H1 (cell line): ENCODE results near the gene REPS2. TPM values are rescaled to one million over a fixed set of nuclear protein-coding genes. Genes with fewer than 3 reads are reported as not detected.

Experiments used
- CTCF ChIA-PET: fragments of 300-600 bp; sonication (Branson Sonifier 250); formaldehyde crosslinking; loops from one replicate; lab custom pipeline; 2021; ENCODE audit not compliant: partially characterized antibody; lab: Charles Lee
- POLR2A ChIA-PET: fragments of 300-600 bp; sonication (Branson Sonifier 250); formaldehyde crosslinking; loops from one replicate; lab custom pipeline; 2021; ENCODE audit warnings: inconsistent platforms; ENCODE audit not compliant: partially characterized antibody; lab: Charles Lee
- DNase-seq, 2 experiments: peaks; one replicate each; pipeline versions ENCODE4 v3.0.0 to v3.0.0-alpha.2; 2010 to 2022; ENCODE audit warnings: low spot score in 2 of 2, low read depth in 1 of 2, mixed read lengths in 1 of 2
- FAIRE-seq: peaks from 2 replicates; lab custom pipeline; 2011; peaks lifted over from hg19 to GRCh38; lab: Jason Lieb, UNC
- H2AFZ ChIP-seq: 2 replicates; pipeline ENCODE4 v1.8.1; 2012; ENCODE audit warnings: low read length, inconsistent platforms
- H2AK5ac ChIP-seq: 2 replicates; pipeline ENCODE4 v1.6.1; 2013; ENCODE audit warnings: low read depth, low read length
- H2BK120ac ChIP-seq: replicated peaks from 2 replicates; pipeline ENCODE3; 2013; ENCODE audit warnings: low read depth, low read length, inconsistent platforms
- H2BK12ac ChIP-seq: 2 replicates; pipeline ENCODE4 v1.6.1; 2013; ENCODE audit warnings: low read depth, low read length
- H2BK15ac ChIP-seq: 2 replicates; pipeline ENCODE4 v1.6.1; 2013; ENCODE audit warnings: low read length
- H2BK20ac ChIP-seq: 2 replicates; pipeline ENCODE4 v1.6.1; 2013; ENCODE audit warnings: low read length
- H2BK5ac ChIP-seq: 2 replicates; pipeline ENCODE4 v1.6.1; 2013; ENCODE audit warnings: low read depth, low read length
- H3K14ac ChIP-seq: 2 replicates; pipeline ENCODE4 v1.6.1; 2013; ENCODE audit warnings: inconsistent platforms; ENCODE audit not compliant: insufficient read length
- H3K18ac ChIP-seq: 2 replicates; pipeline ENCODE4 v1.6.1; 2013; ENCODE audit warnings: low read length; ENCODE audit errors: extremely low read depth
- H3K23ac ChIP-seq: 2 replicates; pipeline ENCODE4 v1.6.1; 2013; ENCODE audit warnings: inconsistent platforms; ENCODE audit not compliant: insufficient read length
- H3K23me2 ChIP-seq: 2 replicates; pipeline ENCODE4 v1.6.1; 2013; ENCODE audit warnings: low read depth, low read length
- H3K27ac ChIP-seq: 2 replicates; pipeline ENCODE4 v1.6.1; 2011; ENCODE audit warnings: low read depth, low read length, inconsistent platforms
- H3K27me3 ChIP-seq, 4 experiments: replicated peaks in 1 of 4; 1 replicate in 1 of 4; 2 replicates in 3 of 4; pipeline versions ENCODE4 v1.6.1 to v1.8.1; 2011 to 2013; ENCODE audit warnings: low read length in 3 of 4, mild to moderate bottlenecking in 3 of 4, inconsistent platforms in 2 of 4, mixed read lengths in 2 of 4, moderate library complexity in 1 of 4; ENCODE audit not compliant: control insufficient read depth in 3 of 4, insufficient read depth in 3 of 4; ENCODE audit errors: extremely low read depth in 1 of 4
- H3K36me3 ChIP-seq, 4 experiments: 2 replicates each; pipeline versions ENCODE4 v1.6.1 to v1.8.1; 2011 to 2013; ENCODE audit warnings: mild to moderate bottlenecking in 4 of 4, low read length in 3 of 4, moderate library complexity in 2 of 4, control low read depth in 1 of 4, inconsistent platforms in 1 of 4; ENCODE audit not compliant: insufficient read depth in 4 of 4, control insufficient read depth in 2 of 4
- H3K4ac ChIP-seq: replicated peaks from 2 replicates; pipeline ENCODE3; 2013; ENCODE audit warnings: low read length, low read depth, mixed read lengths, inconsistent platforms; ENCODE audit not compliant: insufficient read length
- H3K4me1 ChIP-seq, 4 experiments: replicated peaks in 1 of 4; 1 replicate in 1 of 4; 2 replicates in 3 of 4; pipeline versions ENCODE4 v1.6.1 to v1.8.1; 2011 to 2013; ENCODE audit warnings: low read length in 3 of 4, inconsistent platforms in 2 of 4, mixed read lengths in 1 of 4; ENCODE audit not compliant: insufficient read depth in 4 of 4, control insufficient read depth in 3 of 4
- H3K4me2 ChIP-seq, 2 experiments: 2 replicates each; pipeline versions ENCODE4 v1.6.1 to v1.8.1; 2011 to 2013; ENCODE audit warnings: low read depth in 2 of 2, low read length in 2 of 2, control low read depth in 1 of 2, inconsistent platforms in 1 of 2, mild to moderate bottlenecking in 1 of 2; ENCODE audit not compliant: insufficient read depth in 1 of 2
- H3K4me3 ChIP-seq, 4 experiments: fragments of 200-600, 300-600 bp in 1 of 4; sonication (generic), shearing (Covaris generic), sonication (Bioruptor Twin) in 1 of 4; 2 replicates each; pipeline versions ENCODE4 v1.5.1 to v1.8.1; 2011 to 2016; ENCODE audit warnings: low read length in 4 of 4, low read depth in 3 of 4, control low read depth in 2 of 4, inconsistent platforms in 2 of 4, mild to moderate bottlenecking in 2 of 4, mixed read lengths in 1 of 4, moderate library complexity in 1 of 4; ENCODE audit not compliant: insufficient read depth in 2 of 4; ENCODE audit errors: extremely low read depth in 1 of 4
- H3K56ac ChIP-seq: replicated peaks from 2 replicates; pipeline ENCODE3; 2013; ENCODE audit warnings: low read depth, mild to moderate bottlenecking, mixed read lengths, low read length, inconsistent platforms; ENCODE audit not compliant: insufficient read length
- H3K79me1 ChIP-seq: 2 replicates; pipeline ENCODE4 v1.6.1; 2013; ENCODE audit warnings: low read depth, low read length, control low read depth
- H3K79me2 ChIP-seq, 2 experiments: 2 replicates each; pipeline versions ENCODE4 v1.6.1 to v1.8.1; 2012 to 2013; ENCODE audit warnings: low read length in 2 of 2, mild to moderate bottlenecking in 2 of 2, inconsistent platforms in 1 of 2; ENCODE audit not compliant: insufficient read depth in 2 of 2, control insufficient read depth in 1 of 2
- H3K9ac ChIP-seq, 4 experiments: replicated peaks in 1 of 4; 1 replicate in 1 of 4; 2 replicates in 3 of 4; pipeline versions ENCODE4 v1.6.1 to v1.8.1; 2011 to 2013; ENCODE audit warnings: low read depth in 3 of 4, low read length in 3 of 4, control low read depth in 2 of 4, mild to moderate bottlenecking in 2 of 4, moderate library complexity in 2 of 4, inconsistent platforms in 1 of 4; ENCODE audit errors: extremely low read depth in 1 of 4
- H3K9me3 ChIP-seq, 2 experiments: 2 replicates each; pipeline versions ENCODE4 v1.6.1 to v1.8.1; 2012 to 2013; ENCODE audit warnings: mild to moderate bottlenecking in 2 of 2, moderate library complexity in 2 of 2, control low read depth in 1 of 2, inconsistent platforms in 1 of 2, low read depth in 1 of 2, low read length in 1 of 2, mixed read lengths in 1 of 2; ENCODE audit not compliant: insufficient read depth in 2 of 2
- H4K20me1 ChIP-seq, 2 experiments: replicated peaks in 1 of 2; 2 replicates each; pipeline versions ENCODE3 to v1.8.1; 2011 to 2013; ENCODE audit warnings: inconsistent platforms in 2 of 2, low read length in 2 of 2, mild to moderate bottlenecking in 1 of 2; ENCODE audit not compliant: insufficient read depth in 2 of 2, control insufficient read depth in 1 of 2
- H4K5ac ChIP-seq: 2 replicates; pipeline ENCODE4 v1.6.1; 2013; ENCODE audit warnings: low read length, low read depth, mixed read lengths, inconsistent platforms; ENCODE audit not compliant: insufficient read length
- H4K8ac ChIP-seq: 2 replicates; pipeline ENCODE4 v1.8.0; 2013; ENCODE audit warnings: mild to moderate bottlenecking, moderate library complexity, low read length, inconsistent platforms; ENCODE audit not compliant: insufficient read depth; ENCODE audit errors: extremely low read depth
- H4K91ac ChIP-seq: replicated peaks from 2 replicates; pipeline ENCODE3; 2013; ENCODE audit warnings: low read length, mixed read lengths, inconsistent platforms; ENCODE audit not compliant: insufficient read length
- POLR2AphosphoS5 ChIP-seq: IDR thresholded peaks from 2 replicates; pipeline ENCODE4 v1.6.1; 2011; ENCODE audit warnings: low read depth, low read length
- RBBP5 ChIP-seq: IDR thresholded peaks from 2 replicates; pipeline ENCODE4 v1.7.1; 2012; ENCODE audit warnings: low read depth, mild to moderate bottlenecking, inconsistent platforms, low read length, moderate library complexity, borderline replicate concordance
- SIX5 ChIP-seq: IDR thresholded peaks from 2 replicates; pipeline ENCODE4 v1.6.1; 2011; ENCODE audit warnings: mild to moderate bottlenecking, low read depth, low read length
- TAF7 ChIP-seq: optimal IDR thresholded peaks from 2 replicates; pipeline ENCODE3; 2011; ENCODE audit warnings: low read depth, mild to moderate bottlenecking, inconsistent platforms, low read length, moderate library complexity, borderline replicate concordance
- WGBS, 2 experiments: shearing (Covaris generic) in 1 of 2; methylation state at CpG; one replicate each; pipeline versions ENCODE4 v1.1.6 to v1.1.7; 2013 to 2015; ENCODE audit warnings: low lambda C conversion rate in 2 of 2, mixed read lengths in 2 of 2, inconsistent platforms in 1 of 2, low coverage in 1 of 2, missing lambda C conversion rate in 1 of 2; ENCODE audit not compliant: insufficient replicate concordance in 2 of 2, insufficient coverage in 1 of 2, insufficient read length in 1 of 2; ENCODE audit errors: extremely low coverage in 1 of 2, missing lambda C conversion rate in 1 of 2; 5-methylcytosine and 5-hydroxymethylcytosine counted together
- polyA plus RNA-seq, 7 experiments: library from polyadenylated mRNA; depleted of rRNA in 3 of 7; stranded (reverse) in 5 of 7; unstranded in 2 of 7; fragments of >200 nt in 5 of 7; fragments of 200-250 nt in 2 of 7; gene quantifications; 1 replicate in 5 of 7; 2 replicates in 1 of 7; 4 replicates in 1 of 7; pipeline versions ENCODE4 v1.2.1 to v1.2.3, GENCODE V29; 2011 to 2013; ENCODE audit warnings: missing spikeins in 2 of 7, mixed read lengths in 2 of 7
- total RNA-seq: library from RNA; stranded (reverse); fragmentation: NEBNext Ultra II Directional; extraction: Animal tissue kit (Norgen Biotek cat#: 25700); gene quantifications from 2 replicates; pipeline ENCODE4 v1.2.1, GENCODE V29; 2021

Gene REPS2
- total and polyA plus RNA-seq, 2 of the 8 experiments (the other 6 are each of a cell fraction or from before 2014, with no cell fraction given) = 0.79 to 4.3 TPM

DNA sequence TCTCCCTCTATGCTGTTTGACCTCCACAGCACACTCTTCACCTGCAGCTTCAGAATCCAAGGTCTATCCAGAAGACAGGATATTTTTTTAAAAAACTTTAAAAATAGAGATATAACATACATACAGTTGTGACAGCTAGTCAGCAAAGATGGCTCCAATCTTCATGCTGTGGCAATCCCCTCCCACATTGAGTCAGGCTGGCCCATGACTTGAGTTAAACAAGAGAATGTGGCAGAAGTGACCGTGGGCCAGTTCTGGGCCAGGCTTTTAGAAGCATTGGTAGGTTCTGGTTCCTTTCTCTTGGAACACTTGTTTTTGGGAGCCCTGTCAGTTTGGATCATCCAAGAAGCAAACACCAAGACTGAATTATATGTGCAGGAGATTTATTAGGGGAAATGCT lies 36.1 kb upstream of the REPS2 start:
- Histone ChIP-seq H2BK5ac (no peak overlapping the region), H4K5ac (no peak overlapping the region), H2BK20ac (no peak overlapping the region), H3K14ac (no peak overlapping the region), H4K20me1 (no peaks in the 10 kb centered on the region), H3K23me2 (no peaks in the 10 kb centered on the region), H3K4ac (no peak overlapping the region), H2AK5ac (no peak overlapping the region), H3K18ac (no peak overlapping the region), H3K56ac (no peak overlapping the region), H3K36me3 (no peaks in the 10 kb centered on the region), H2BK120ac (no peak overlapping the region), H3K4me1 (no peaks in the 10 kb centered on the region), H3K23ac (no peak overlapping the region), H2AFZ (no peak overlapping the region), H3K4me2 (no peak overlapping the region), H3K4me3 (no peak overlapping the region), H3K79me2 (no peaks in the 10 kb centered on the region), H4K91ac (no peak overlapping the region), H3K27ac (no peak overlapping the region), H2BK12ac (no peak overlapping the region), H2BK15ac (no peak overlapping the region), H3K9ac (no peak overlapping the region), H3K79me1 (no peaks in the 10 kb centered on the region), H3K27me3 (no peaks in the 10 kb centered on the region), H3K9me3 (no peaks in the 10 kb centered on the region), H4K8ac (no peak overlapping the region)
- ChIA-PET CTCF (interaction anchor here (1.1 kb wide), 1 partner anchor 14 kb away, joined by 3 read pairs; no protein-coding TSS in a partner anchor), POLR2A (no interaction called here)
- TF ChIP-seq RBBP5 (no peak), SIX5 (no peak), POLR2AphosphoS5 (no peak), TAF7 (no peak)
- FAIRE-seq (no peak), DNase-seq (no peak)
- 88% methylated on average over 1 of the region's 1 CpG; no CpG with 5 or more reads in 1 of the 2 experiments for WGBS, 2 experiments
